Lower lobe of right lung (tissue), 2 donors: Measurements from ENCODE around the gene LRP1. TPM values are rescaled to one million over a fixed set of nuclear protein-coding genes. Genes with fewer than 3 reads are reported as not detected.

ENCODE experiments used
- ATAC-seq, 2 donors: fragments of 200-7000 bp; cut with Tn5 transposase; one replicate each; pipeline ENCODE4 v1.9.1; 2020 to 2022; ENCODE audit warnings: mild to moderate bottlenecking in 2 of 2, moderate library complexity in 2 of 2
- DNase-seq: peaks from one replicate; pipeline ENCODE4 v3.0.0-alpha.2; 2020
- H3K27ac ChIP-seq: fragments of 200-600 bp; one replicate; pipeline ENCODE4 v1.8.0; 2022
- H3K27me3 ChIP-seq: fragments of 200-600 bp; one replicate; pipeline ENCODE4 v1.8.0; 2022; ENCODE audit warnings: low read depth
- H3K36me3 ChIP-seq: fragments of 200-600 bp; one replicate; pipeline ENCODE4 v1.8.0; 2022; ENCODE audit warnings: mild to moderate bottlenecking
- H3K4me1 ChIP-seq: fragments of 200-600 bp; one replicate; pipeline ENCODE4 v1.8.0; 2022
- H3K4me3 ChIP-seq: fragments of 200-600 bp; one replicate; pipeline ENCODE4 v1.8.0; 2022; ENCODE audit warnings: mild to moderate bottlenecking
- H3K9me3 ChIP-seq: fragments of 200-600 bp; one replicate; pipeline ENCODE4 v1.8.0; 2022
- CTCF ChIP-seq: fragments of 200-600 bp; IDR thresholded peaks from one replicate; pipeline ENCODE4 v1.8.0; 2022; ENCODE audit warnings: antibody characterized with exemption, mild to moderate bottlenecking
- intact Hi-C: fragments of 100-400 bp; cut with DNase I; formaldehyde crosslinking; loops from one replicate; pipeline ENCODE4 v1.11.0; 2022
- total RNA-seq: library from RNA; stranded (reverse); fragmentation: NEBNext Ultra II Directional; extraction: Animal tissue kit (Norgen Biotek cat#: 25700); gene quantifications from one replicate; pipeline ENCODE4 v1.2.1, GENCODE V29; 2021
- donor health status: DM: no; HTN: yes; CAD: no; lungs with severe emphysema.

Gene LRP1
- total RNA-seq, 1 donor from 2014 or later = 404 TPM

GRCh38 chr12:57234571-57235016 lies 106.3 kb downstream of the LRP1 start:
- no peak for TF ChIP-seq CTCF
- peaks cover 34% of the 10 kb centered on the region for H3K36me3 ChIP-seq
- H3K4me1 ChIP-seq = peaks cover 37% of the 10 kb centered on the region
- DNase-seq = peak; percentile 30
- intact Hi-C loops = no loop called here
- H3K27ac ChIP-seq = no peak overlapping the region
- no peak overlapping the region for H3K4me3 ChIP-seq
- H3K9me3 ChIP-seq = no peaks in the 10 kb centered on the region
- peaks cover 39% of the 10 kb centered on the region for H3K27me3 ChIP-seq
- ATAC-seq = no peak

- intact Hi-C loops = no loop called here
- H3K4me1 ChIP-seq = peaks cover 40% of the 10 kb centered on the region
- peak overlapping the region; percentile 36 for H3K27ac ChIP-seq
- H3K27me3 ChIP-seq = peaks cover 45% of the 10 kb centered on the region
- ATAC-seq (no peak), DNase-seq (peak; percentile 45)
- H3K4me3 ChIP-seq = peak overlapping the region; percentile 28
- TF ChIP-seq CTCF = no peak
- no peaks in the 10 kb centered on the region for H3K9me3 ChIP-seq
- peaks cover 34% of the 10 kb centered on the region for H3K36me3 ChIP-seq
Measured at GRCh38 chr12:57235017-57235727, 106.9 kb downstream of the LRP1 start.

- DNase-seq (no peak), ATAC-seq (no peak)
- peaks cover 40% of the 10 kb centered on the region for H3K4me1 ChIP-seq
- peaks cover 34% of the 10 kb centered on the region for H3K36me3 ChIP-seq
- no peaks in the 10 kb centered on the region for H3K9me3 ChIP-seq
- peak overlapping the region; percentile 36 for H3K27ac ChIP-seq
- peak overlapping the region; percentile 28 for H3K4me3 ChIP-seq
- intact Hi-C loops = no loop called here
- no peak for TF ChIP-seq CTCF
- peaks cover 51% of the 10 kb centered on the region for H3K27me3 ChIP-seq
Measured at GRCh38 chr12:57235728-57236131, 107.4 kb downstream of the LRP1 start.

GRCh38 chr12:57236201-57236924 lies 108.1 kb downstream of the LRP1 start:
- H3K27me3 ChIP-seq = peaks cover 57% of the 10 kb centered on the region
- peak; percentile 50 for DNase-seq
- intact Hi-C loops = no loop called here
- H3K9me3 ChIP-seq = no peaks in the 10 kb centered on the region
- no peak overlapping the region for H3K27ac ChIP-seq
- peak overlapping the region; percentile 28 for H3K4me3 ChIP-seq
- TF ChIP-seq CTCF = no peak
- H3K4me1 ChIP-seq = peaks cover 41% of the 10 kb centered on the region
- no peak for ATAC-seq
- H3K36me3 ChIP-seq = peaks cover 33% of the 10 kb centered on the region

- H3K9me3 ChIP-seq = no peaks in the 10 kb centered on the region
- peak overlapping the region; percentile 28 for H3K4me3 ChIP-seq
- intact Hi-C loops = no loop called here
- peaks cover 48% of the 10 kb centered on the region for H3K4me1 ChIP-seq
- no peak overlapping the region for H3K27ac ChIP-seq
- peaks cover 64% of the 10 kb centered on the region for H3K27me3 ChIP-seq
- peaks cover 26% of the 10 kb centered on the region for H3K36me3 ChIP-seq
- peak; percentile 24 for DNase-seq
- no peak for TF ChIP-seq CTCF
- no peak for ATAC-seq
Measured at GRCh38 chr12:57236925-57237595, 108.8 kb downstream of the LRP1 start.
